Large intestine (tissue), 3 donors: ENCODE measurements around the gene RFESD. TPM values are rescaled to one million over a fixed set of nuclear protein-coding genes. Genes with fewer than 3 reads are reported as not detected.
"Not testable (repeated sequence)": the region's sequence is repeated elsewhere in the genome, so short reads cannot be mapped to it uniquely, and the experiment has no call there.

Experiments
- DNase-seq, 2 donors: peaks; one replicate each; pipeline versions ENCODE4 v3.0.0 to v3.0.0-alpha.2; 2013
- H3K27ac ChIP-seq: one replicate; pipeline ENCODE4 v1.5.1; 2013; ENCODE audit warnings: low read length
- H3K27me3 ChIP-seq: 2 replicates; pipeline ENCODE4 v1.6.1; 2013; ENCODE audit warnings: low read length; ENCODE audit not compliant: control insufficient read depth, insufficient read depth
- H3K36me3 ChIP-seq: 2 replicates; pipeline ENCODE4 v1.6.1; 2013; ENCODE audit warnings: low read length; ENCODE audit not compliant: control insufficient read depth, insufficient read depth
- H3K4me1 ChIP-seq: one replicate; pipeline ENCODE4 v1.6.1; 2013; ENCODE audit warnings: low read length; ENCODE audit not compliant: control insufficient read depth, insufficient read depth
- H3K4me3 ChIP-seq: one replicate; pipeline ENCODE4 v1.5.1; 2013; ENCODE audit warnings: low read length
- H3K9me3 ChIP-seq: one replicate; pipeline ENCODE4 v1.6.1; 2013; ENCODE audit warnings: mild to moderate bottlenecking, low read depth, low read length, moderate library complexity; ENCODE audit not compliant: control insufficient read depth
- WGBS: methylation state at CpG from one replicate; pipeline ENCODE4 v1.1.5; 2013; ENCODE audit warnings: low lambda C conversion rate; ENCODE audit not compliant: insufficient coverage; 5-methylcytosine and 5-hydroxymethylcytosine counted together
- polyA plus RNA-seq: library from polyadenylated mRNA; unstranded; fragments of 120-200 nt; gene quantifications from one replicate; pipeline ENCODE4 v1.2.1, GENCODE V29; 2013

The RFESD gene
- polyA plus RNA-seq, 1 donor: 3.2 TPM

GRCh38 chr5:95643152-95643551, 3.4 kb upstream of the RFESD start:
- Histone ChIP-seq H3K4me1 (peaks cover 27% of the 10 kb centered on the region), H3K27me3 (no peaks in the 10 kb centered on the region), H3K4me3 (no peak overlapping the region), H3K36me3 (no peaks in the 10 kb centered on the region), H3K27ac (no peak overlapping the region), H3K9me3 (peaks cover 3% of the 10 kb centered on the region)
- 100% methylated on average over 2 of the region's 7 CpGs for WGBS
- DNase-seq: no peak

- Histone ChIP-seq H3K4me1 (peaks cover 27% of the 10 kb centered on the region), H3K4me3 (no peak overlapping the region), H3K27me3 (no peaks in the 10 kb centered on the region), H3K36me3 (no peaks in the 10 kb centered on the region), H3K9me3 (peaks cover 3% of the 10 kb centered on the region), H3K27ac (no peak overlapping the region)
- 8% methylated on average over 2 of the region's 4 CpGs for WGBS
- peak in 1 of 2 donors; percentile 62 for DNase-seq
These were observed 2.1 kb upstream of the RFESD start for GRCh38 chr5:95644351-95645042.

- DNase-seq, H3K9me3 ChIP-seq, H3K27me3 ChIP-seq, H3K36me3 ChIP-seq: not testable (repeated sequence)
- Histone ChIP-seq H3K4me3 (peak overlapping the region; percentile 58), H3K4me1 (peaks cover 21% of the 10 kb centered on the region), H3K27ac (peak overlapping the region; percentile 84)
- no CpG with 5 or more reads among the region's 17 CpGs for WGBS
These were observed 380 bp upstream of the RFESD start for GRCh38 chr5:95646226-95646568.

GRCh38 chr5:95647886-95648860, 1.6 kb downstream of the RFESD start:
- DNase-seq: no peak
- Histone ChIP-seq H3K9me3 (peaks cover 3% of the 10 kb centered on the region), H3K4me3 (no peak overlapping the region), H3K27ac (peak overlapping the region; percentile 84), H3K4me1 (peaks cover 6% of the 10 kb centered on the region), H3K36me3 (no peaks in the 10 kb centered on the region), H3K27me3 (no peaks in the 10 kb centered on the region)
- WGBS: 88% methylated on average over 7 of the region's 12 CpGs

GRCh38 chr5:95649274-95649673, 2.7 kb downstream of the RFESD start:
- Histone ChIP-seq H3K36me3 (no peaks in the 10 kb centered on the region), H3K9me3 (peaks cover 3% of the 10 kb centered on the region), H3K4me3 (no peak overlapping the region), H3K4me1 (peaks cover 6% of the 10 kb centered on the region), H3K27ac (no peak overlapping the region), H3K27me3 (no peaks in the 10 kb centered on the region)
- DNase-seq: no peak

GRCh38 chr5:95649842-95650620, 3.5 kb downstream of the RFESD start:
- no peaks in the 10 kb centered on the region for H3K27me3 ChIP-seq
- peaks cover 6% of the 10 kb centered on the region for H3K4me1 ChIP-seq
- H3K4me3 ChIP-seq: no peak overlapping the region
- DNase-seq: no peak
- no peaks in the 10 kb centered on the region for H3K36me3 ChIP-seq
- no peak overlapping the region for H3K27ac ChIP-seq
- H3K9me3 ChIP-seq: peaks cover 3% of the 10 kb centered on the region

GRCh38 chr5:95652849-95653248, 6.3 kb downstream of the RFESD start:
- no peaks in the 10 kb centered on the region for H3K27me3 ChIP-seq
- no peak overlapping the region for H3K4me3 ChIP-seq
- H3K9me3 ChIP-seq: no peaks in the 10 kb centered on the region
- no peaks in the 10 kb centered on the region for H3K4me1 ChIP-seq
- no peaks in the 10 kb centered on the region for H3K36me3 ChIP-seq
- no peak for DNase-seq
- no peak overlapping the region for H3K27ac ChIP-seq
- 100% methylated on average over 1 of the region's 1 CpG for WGBS

- Histone ChIP-seq H3K27me3 (no peaks in the 10 kb centered on the region), H3K4me1 (no peaks in the 10 kb centered on the region), H3K36me3 (no peaks in the 10 kb centered on the region), H3K9me3 (no peaks in the 10 kb centered on the region), H3K27ac (no peak overlapping the region), H3K4me3 (no peak overlapping the region)
- DNase-seq: no peak
- 100% methylated on average over 1 of the region's 3 CpGs for WGBS
These were observed 7.6 kb downstream of the RFESD start for GRCh38 chr5:95654196-95654595.

- Histone ChIP-seq H3K4me1 (no peaks in the 10 kb centered on the region), H3K36me3 (no peaks in the 10 kb centered on the region), H3K27me3 (no peaks in the 10 kb centered on the region), H3K27ac (no peak overlapping the region), H3K4me3 (no peak overlapping the region), H3K9me3 (no peaks in the 10 kb centered on the region)
- DNase-seq: no peak
- no CpG with 5 or more reads among the region's 1 CpG for WGBS
These were observed 9.0 kb downstream of the RFESD start for GRCh38 chr5:95655575-95655974.

GRCh38 chr5:95660060-95660459, 13.5 kb downstream of the RFESD start:
- DNase-seq: no peak
- H3K27ac ChIP-seq: no peak overlapping the region
- no peaks in the 10 kb centered on the region for H3K9me3 ChIP-seq
- no peaks in the 10 kb centered on the region for H3K27me3 ChIP-seq
- no peak overlapping the region for H3K4me3 ChIP-seq
- 100% methylated on average over 1 of the region's 2 CpGs for WGBS
- H3K36me3 ChIP-seq: no peaks in the 10 kb centered on the region
- H3K4me1 ChIP-seq: no peaks in the 10 kb centered on the region
